HCT116 (cell line): ENCODE data around the gene AZIN2. TPM values are rescaled to one million over a fixed set of nuclear protein-coding genes. Genes with fewer than 3 reads are reported as not detected.

Experiments
- ATAC-seq: fragments of 200-7000 bp; cut with Tn5 transposase; 2 replicates; pipeline ENCODE4 v1.9.1; 2020; ENCODE audit warnings: mild to moderate bottlenecking, moderate library complexity
- BruUV-seq: library from RNA; stranded (reverse); fragments of 400-500 nt; replicated peaks from 2 replicates; lab custom pipeline; 2021; lab: Mats Ljungman, UMichigan
- CTCF ChIA-PET: fragments of 300-600 bp; sonication (Branson Sonifier 250); formaldehyde crosslinking; loops from one replicate; lab custom pipeline; 2021; ENCODE audit warnings: antibody characterized with exemption; lab: Charles Lee
- POLR2A ChIA-PET: fragments of 300-600, 350-600 bp; sonication (Branson Sonifier 250); formaldehyde crosslinking; loops from one replicate; lab custom pipeline; 2021; ENCODE audit warnings: antibody characterized with exemption; lab: Charles Lee
- RAD21 ChIA-PET, 2 experiments: fragments of 300-600 bp; sonication (Branson Sonifier 250); formaldehyde crosslinking; loops; one replicate each; lab custom pipeline; 2023; ENCODE audit warnings: low total read pairs in 2 of 2; ENCODE audit not compliant: uncharacterized antibody in 2 of 2, unreplicated experiment in 2 of 2, low non-redundant PET in 1 of 2; lab: Charles Lee
- DNase-seq: peaks from one replicate; pipeline ENCODE4 v3.0.0-alpha.2; 2010; ENCODE audit warnings: low read depth, low spot score
- H2AFZ ChIP-seq: fragments of 200-600 bp; shearing (Covaris generic), sonication (generic); 2 replicates; pipeline ENCODE4 v1.6.1; 2017; ENCODE audit warnings: low read depth, mixed run types, mixed read lengths, antibody characterized with exemption, low read length; ENCODE audit not compliant: poor library complexity, severe bottlenecking
- H3K27ac ChIP-seq: 2 replicates; pipeline ENCODE4 v1.5.1; 2012; ENCODE audit warnings: low read depth, low read length
- H3K27me3 ChIP-seq: fragments of 200-600 bp; sonication (generic); 2 replicates; pipeline ENCODE4 v1.6.1; 2016; ENCODE audit warnings: mixed run types, low read length, mixed read lengths; ENCODE audit not compliant: insufficient read depth
- H3K36me3 ChIP-seq, 2 experiments: fragments of 200-500 bp in 1 of 2; fragments of 200-600 bp in 1 of 2; sonication (Bioruptor generic) in 1 of 2; sonication (generic) in 1 of 2; 2 replicates each; pipeline versions ENCODE4 v1.5.1 to v1.6.1; 2014 to 2016; ENCODE audit warnings: low read length in 2 of 2, inconsistent platforms in 1 of 2, mixed read lengths in 1 of 2, mixed run types in 1 of 2; ENCODE audit not compliant: insufficient read depth in 2 of 2, control insufficient read depth in 1 of 2
- H3K4me1 ChIP-seq, 2 experiments: fragments of 200-600 bp in 1 of 2; sonication (generic) in 1 of 2; 2 replicates each; pipeline versions ENCODE4 v1.5.1 to v1.6.1; 2012 to 2017; ENCODE audit warnings: low read length in 2 of 2, inconsistent platforms in 1 of 2, mild to moderate bottlenecking in 1 of 2, mixed read lengths in 1 of 2, mixed run types in 1 of 2, moderate library complexity in 1 of 2; ENCODE audit not compliant: insufficient read depth in 2 of 2, control insufficient read depth in 1 of 2
- H3K4me2 ChIP-seq: fragments of 200-600 bp; sonication (generic); 2 replicates; pipeline ENCODE4 v1.6.1; 2017; ENCODE audit warnings: mixed run types, low read length, mixed read lengths
- H3K4me3 ChIP-seq, 2 experiments: fragments of 200-600 bp in 1 of 2; sonication (generic) in 1 of 2; replicated peaks in 1 of 2; 2 replicates each; pipeline ENCODE4 v1.5.1; 2011 to 2016; ENCODE audit warnings: low read length in 2 of 2, control low read depth in 1 of 2, low read depth in 1 of 2, mild to moderate bottlenecking in 1 of 2, mixed read lengths in 1 of 2, mixed run types in 1 of 2
- H3K79me2 ChIP-seq: fragments of 200-600 bp; sonication (generic); 2 replicates; pipeline ENCODE4 v1.6.1; 2017; ENCODE audit warnings: mild to moderate bottlenecking, mixed run types, low read length, moderate library complexity, mixed read lengths; ENCODE audit not compliant: insufficient read depth
- H3K9ac ChIP-seq: fragments of 200-600 bp; sonication (generic); 2 replicates; pipeline ENCODE4 v1.6.1; 2016; ENCODE audit warnings: low read length, mixed read lengths
- H3K9me2 ChIP-seq: fragments of 200-600 bp; sonication (generic), shearing (Covaris generic); 2 replicates; pipeline ENCODE4 v1.6.1; 2017; ENCODE audit warnings: mixed run types, mild to moderate bottlenecking, moderate library complexity; ENCODE audit not compliant: insufficient read depth
- H3K9me3 ChIP-seq, 2 experiments: fragments of 200-500 bp in 1 of 2; fragments of 200-600 bp in 1 of 2; sonication (Bioruptor generic) in 1 of 2; sonication (generic) in 1 of 2; 2 replicates each; pipeline ENCODE4 v1.6.1; 2014 to 2017; ENCODE audit warnings: low read length in 2 of 2, mixed read lengths in 2 of 2, inconsistent platforms in 1 of 2, low read depth in 1 of 2, mild to moderate bottlenecking in 1 of 2, mixed run types in 1 of 2, moderate library complexity in 1 of 2; ENCODE audit not compliant: control insufficient read depth in 1 of 2, insufficient read depth in 1 of 2
- H4K20me1 ChIP-seq: fragments of 200-600 bp; sonication (generic), shearing (Covaris generic); 2 replicates; pipeline ENCODE4 v1.6.1; 2017; ENCODE audit warnings: mixed run types, mild to moderate bottlenecking, moderate library complexity; ENCODE audit not compliant: insufficient read depth
- ATF3 ChIP-seq: IDR thresholded peaks from 2 replicates; pipeline ENCODE4 v1.6.1; 2012
- CTCF ChIP-seq, 3 experiments: fragments of 200-600 bp in 1 of 3; sonication (generic) in 1 of 3; IDR thresholded peaks in 2 of 3; conservative IDR thresholded peaks in 1 of 3; 2 replicates each; pipeline ENCODE4 v1.5.1; 2012 to 2017; ENCODE audit warnings: low read depth in 2 of 3, low read length in 2 of 3, antibody characterized with exemption in 1 of 3, borderline replicate concordance in 1 of 3, control low read depth in 1 of 3, mild to moderate bottlenecking in 1 of 3, mixed read lengths in 1 of 3, mixed run types in 1 of 3, moderate library complexity in 1 of 3; ENCODE audit not compliant: insufficient read depth in 1 of 3
- ELF1 ChIP-seq: IDR thresholded peaks from 2 replicates; pipeline ENCODE4 v1.6.1; 2012; ENCODE audit warnings: low read depth, borderline replicate concordance
- EZH2 ChIP-seq: fragments of 200-600 bp; sonication (generic); IDR thresholded peaks from 2 replicates; pipeline ENCODE4 v1.6.1; 2017; ENCODE audit warnings: antibody characterized with exemption, mixed run types
- EZH2phosphoT487 ChIP-seq: fragments of 200-600 bp; IDR thresholded peaks from 2 replicates; pipeline ENCODE4 v1.6.1; 2018; ENCODE audit warnings: antibody characterized with exemption, borderline replicate concordance
- FOSL1 ChIP-seq: IDR thresholded peaks from 2 replicates; pipeline ENCODE4 v1.6.1; 2012; ENCODE audit warnings: low read depth
- JUND ChIP-seq: IDR thresholded peaks from 2 replicates; pipeline ENCODE4 v1.6.1; 2012
- POLR2A ChIP-seq: IDR thresholded peaks from 2 replicates; pipeline ENCODE4 v1.7.0; 2011; ENCODE audit warnings: borderline replicate concordance; ENCODE audit not compliant: insufficient read depth, insufficient read length; ENCODE audit errors: extremely low read depth
- POLR2AphosphoS5 ChIP-seq: IDR thresholded peaks from 2 replicates; pipeline ENCODE4 v1.6.1; 2011; ENCODE audit warnings: mild to moderate bottlenecking, low read depth, low read length, moderate library complexity
- RAD21 ChIP-seq: IDR thresholded peaks from 2 replicates; pipeline ENCODE4 v1.6.1; 2012; ENCODE audit warnings: low read depth, mild to moderate bottlenecking
- SP1 ChIP-seq: IDR thresholded peaks from 2 replicates; pipeline ENCODE4 v1.6.1; 2012; ENCODE audit warnings: low read depth
- SRF ChIP-seq: IDR thresholded peaks from 2 replicates; pipeline ENCODE4 v1.6.1; 2012; ENCODE audit warnings: low read depth
- YY1 ChIP-seq: IDR thresholded peaks from 2 replicates; pipeline ENCODE4 v1.6.1; 2011; ENCODE audit warnings: low read length, low read depth, moderate library complexity, mild to moderate bottlenecking; ENCODE audit not compliant: insufficient replicate concordance; ENCODE audit errors: extremely low read depth
- ZFX ChIP-seq: fragments of 450-650 bp; IDR thresholded peaks from 2 replicates; pipeline ENCODE4 v1.6.1; 2017
- intact Hi-C: fragments of 100-400 bp; cut with micrococcal nuclease; formaldehyde crosslinking; loops from 2 replicates; pipeline ENCODE4 v1.10.0; 2022
- total RNA-seq: library from RNA; stranded (reverse); gene quantifications from one replicate; pipeline ENCODE4 v1.2.1, GENCODE V29; 2021; ENCODE audit not compliant: unreplicated experiment

Gene AZIN2
- total RNA-seq, 1 experiment from 2014 or later, result 7.8 TPM

GRCh38 chr1:33078030-33078591, 2.8 kb upstream of the AZIN2 start:
- H3K4me1 ChIP-seq, result peaks cover 5 to 25% of the 10 kb centered on the region in 2 experiments
- no peaks in the 10 kb centered on the region for H3K9me2 ChIP-seq
- H3K4me2 ChIP-seq, result no peak overlapping the region
- no peak overlapping the region for H3K27ac ChIP-seq
- no peak overlapping the region for H2AFZ ChIP-seq
- no peaks in the 10 kb centered on the region for H3K27me3 ChIP-seq
- no peak for ATAC-seq
- no peak overlapping the region for H3K9ac ChIP-seq
- CTCF ChIA-PET, result no interaction called here
- no peak for TF ChIP-seq SP1
- TF ChIP-seq ELF1, result no peak
- no peak for TF ChIP-seq POLR2A
- no peak for TF ChIP-seq ZFX
- TF ChIP-seq FOSL1, result no peak
- TF ChIP-seq EZH2, result no peak
- no peak for TF ChIP-seq CTCF (IDR thresholded peaks at IDR 0.05 in 2 of 3, conservative IDR thresholded peaks at IDR 0.05 in 1 of 3; ENCODE audit: borderline replicate concordance in 1 of 3, insufficient read depth in 1 of 3, low read depth in 2 of 3, low read length in 2 of 3)
- TF ChIP-seq EZH2phosphoT487, result no peak
- no peak for TF ChIP-seq SRF
- TF ChIP-seq YY1, result no peak
- no peak for TF ChIP-seq ATF3
- no peak for TF ChIP-seq POLR2AphosphoS5
- no peak for TF ChIP-seq JUND
- no peak for TF ChIP-seq RAD21
- no peaks in the 10 kb centered on the region for H3K79me2 ChIP-seq
- POLR2A ChIA-PET, result no interaction called here
- H3K9me3 ChIP-seq, result no peaks in the 10 kb centered on the region
- intact Hi-C loops, result no loop called here
- RAD21 ChIA-PET, result no interaction called here
- H3K36me3 ChIP-seq, result no peaks in the 10 kb centered on the region
- DNase-seq, result no peak
- no peaks in the 10 kb centered on the region for H4K20me1 ChIP-seq
- BruUV-seq, result no TSS peak
- H3K4me3 ChIP-seq, result no peak overlapping the region
